ENCODE results near the gene CDK5RAP3. TPM values are rescaled to one million over a fixed set of nuclear protein-coding genes. Genes with fewer than 3 reads are reported as not detected.

CDK5RAP3 gene
- total RNA-seq, 1 donor from 2014 or later: 192 TPM

DNA sequence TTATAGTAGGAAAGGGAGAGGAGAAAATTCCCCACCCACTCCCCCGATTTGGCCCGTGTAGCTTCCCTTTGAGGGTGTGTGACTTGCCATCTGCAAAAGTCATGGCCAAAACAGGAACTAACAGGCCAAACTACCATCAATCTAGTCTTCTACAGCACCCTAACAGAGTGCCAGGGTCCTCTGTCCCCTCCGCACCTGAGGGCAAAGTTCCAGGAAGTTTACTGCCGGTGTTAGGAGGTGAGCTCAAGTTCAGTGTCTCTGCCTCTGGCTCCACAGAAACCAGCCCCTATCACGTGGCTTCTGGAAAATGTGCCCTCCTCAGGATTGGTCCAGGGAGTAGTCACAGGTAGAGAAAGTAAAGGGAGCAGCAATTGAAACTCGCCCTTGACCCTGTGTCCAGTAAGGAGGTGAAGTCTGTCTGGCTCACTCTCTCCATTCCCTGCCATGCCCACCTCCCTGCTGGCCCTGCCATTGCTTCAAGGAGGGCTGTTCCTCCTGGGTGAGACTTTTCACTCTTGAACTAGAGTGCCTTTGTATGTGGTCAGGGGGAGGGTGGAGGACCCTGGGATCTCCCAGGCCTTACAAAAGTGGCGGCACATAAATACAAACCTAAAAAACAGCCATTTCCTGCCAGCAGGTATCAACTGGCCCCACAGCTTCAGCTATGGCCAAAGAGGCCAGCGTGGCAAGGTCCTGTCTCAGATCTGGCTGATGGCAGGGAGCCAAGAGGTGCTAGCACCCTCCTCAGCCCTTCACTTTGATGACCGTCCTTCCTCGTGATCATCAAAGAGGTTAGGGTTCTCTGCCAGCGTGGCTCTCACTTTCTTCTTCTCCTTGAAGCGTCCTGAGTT, 18.5 kb upstream of the CDK5RAP3 start:
- Mint-ChIP-seq H3K9me3 (no peaks in the 10 kb centered on the region), H3K27me3 (ENCODE audit: low read depth) (no peaks in the 10 kb centered on the region), H3K4me1 (ENCODE audit: low read depth) (peaks cover 13% of the 10 kb centered on the region), H3K36me3 (ENCODE audit: low read depth) (peaks cover 14% of the 10 kb centered on the region), H3K27ac (no peak overlapping the region), H3K4me3 (ENCODE audit: low read depth) (no peak overlapping the region)
- intact Hi-C loops (cut with micrococcal nuclease): no loop called here
- no peak for DNase-seq (ENCODE audit: low spot score)

DNA sequence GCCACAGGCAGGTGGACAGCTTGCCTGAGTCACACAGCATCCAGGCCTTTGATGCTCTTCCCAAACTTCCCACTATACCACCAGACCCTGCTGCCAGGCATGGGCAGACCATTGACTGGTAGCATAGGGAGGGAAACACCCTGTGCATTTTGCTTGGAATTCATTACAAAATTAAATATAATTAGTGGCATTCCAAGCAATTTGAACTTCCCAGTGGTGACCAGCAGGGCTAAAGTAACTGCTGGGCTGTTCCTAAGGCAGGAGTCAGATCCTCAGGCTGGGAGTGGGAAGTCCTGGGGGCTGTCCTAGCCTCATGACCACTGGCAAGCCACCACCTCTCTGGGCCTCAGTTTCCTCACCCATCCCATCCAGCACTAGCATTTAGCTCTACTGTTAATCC, 17.0 kb upstream of the CDK5RAP3 start:
- Mint-ChIP-seq H3K4me1 (ENCODE audit: low read depth) (peaks cover 11% of the 10 kb centered on the region), H3K36me3 (ENCODE audit: low read depth) (peaks cover 4% of the 10 kb centered on the region), H3K27me3 (ENCODE audit: low read depth) (no peaks in the 10 kb centered on the region), H3K4me3 (ENCODE audit: low read depth) (no peak overlapping the region), H3K9me3 (no peaks in the 10 kb centered on the region), H3K27ac (no peak overlapping the region)
- DNase-seq (ENCODE audit: low spot score): no peak
- intact Hi-C loops (cut with micrococcal nuclease): no loop called here

DNA sequence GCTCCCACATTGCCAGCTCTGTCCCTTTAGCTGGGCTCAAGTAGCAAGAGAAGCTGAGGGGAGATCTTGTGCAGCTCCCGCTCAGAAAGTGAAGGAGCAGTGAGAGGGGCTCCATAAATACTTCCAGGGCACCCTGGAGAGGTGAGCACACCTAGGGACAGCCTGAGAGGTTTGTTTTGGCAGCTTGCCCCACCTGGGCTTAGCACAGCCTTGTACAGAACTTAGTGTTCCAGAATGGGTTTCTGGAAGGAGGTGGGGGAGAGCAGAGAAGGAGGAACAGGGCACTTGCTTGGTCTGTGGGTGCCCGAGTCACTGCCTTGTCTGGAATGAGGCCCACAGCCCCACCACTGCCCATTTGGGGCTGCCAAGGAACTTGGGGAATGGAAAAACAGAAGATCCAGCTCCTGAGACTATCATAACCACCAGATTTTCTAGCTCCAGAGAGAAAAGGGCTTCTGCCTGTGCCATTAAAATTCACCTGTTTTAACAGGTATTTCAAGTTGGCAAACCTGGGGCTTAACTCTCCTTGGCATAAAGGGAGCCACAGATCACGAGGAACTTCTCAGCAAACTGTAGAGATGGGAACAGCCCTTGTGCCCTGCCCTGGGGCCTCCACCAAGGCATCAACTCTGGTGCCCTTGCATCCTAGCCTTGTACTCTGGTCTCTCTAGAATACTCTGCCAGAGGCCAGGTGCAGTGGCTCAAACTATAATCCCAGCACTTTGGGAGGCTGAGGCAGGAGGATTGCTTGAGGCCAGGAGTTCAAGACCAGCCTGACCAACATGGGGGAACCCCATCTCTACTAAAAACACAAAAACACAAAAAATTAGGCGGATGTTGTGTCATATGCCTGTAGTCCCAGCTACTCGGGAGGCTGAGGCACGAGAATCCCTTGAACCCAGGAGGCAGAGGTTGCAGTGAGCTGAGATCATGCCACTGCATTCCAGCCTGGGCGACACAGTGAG, 15.1 kb upstream of the CDK5RAP3 start:
- Mint-ChIP-seq H3K4me3 (ENCODE audit: low read depth) (no peak overlapping the region), H3K36me3 (ENCODE audit: low read depth) (no peaks in the 10 kb centered on the region), H3K27me3 (ENCODE audit: low read depth) (no peaks in the 10 kb centered on the region), H3K27ac (no peak overlapping the region), H3K9me3 (no peaks in the 10 kb centered on the region), H3K4me1 (ENCODE audit: low read depth) (no peaks in the 10 kb centered on the region)
- intact Hi-C loops (cut with micrococcal nuclease): no loop called here
- DNase-seq (ENCODE audit: low spot score): no peak

DNA sequence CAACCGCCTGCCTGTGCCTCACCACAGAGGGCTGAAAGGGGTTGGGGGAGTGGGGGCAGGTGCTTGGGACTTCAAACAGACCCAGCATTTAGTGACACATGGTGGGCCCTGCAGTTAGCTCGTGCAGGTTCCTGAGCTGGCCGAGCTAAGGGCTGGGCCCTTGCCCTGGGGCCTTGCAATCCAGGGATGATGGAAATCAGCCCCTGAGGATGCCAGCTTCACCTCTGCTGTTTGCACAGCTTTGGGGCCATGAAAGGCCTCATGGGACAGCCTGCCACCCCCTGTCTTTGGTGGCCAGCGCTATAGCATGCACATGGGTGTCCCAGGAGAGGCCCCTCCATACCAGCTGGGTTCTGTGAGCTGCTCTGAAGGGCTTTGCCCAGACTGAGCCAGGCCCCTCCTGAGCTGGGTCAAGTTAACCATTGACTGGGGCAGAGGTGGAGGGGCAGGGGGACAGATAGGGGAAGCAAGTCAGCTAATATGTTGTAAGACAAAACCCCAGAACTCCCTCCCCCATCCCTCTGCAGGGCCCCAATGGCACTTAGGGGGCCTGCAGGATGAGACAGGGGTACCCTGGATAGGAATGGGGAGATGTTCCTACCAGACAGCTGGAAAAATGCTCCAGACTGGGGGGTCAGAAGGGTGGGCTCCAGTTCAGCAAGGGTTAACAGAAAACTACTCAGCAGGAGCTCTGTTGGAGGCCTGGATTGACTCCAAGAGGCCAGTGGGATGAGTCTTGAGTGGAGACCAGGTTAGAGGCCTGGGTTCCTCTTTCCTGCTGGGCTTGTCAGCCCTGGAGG, 13.9 kb upstream of the CDK5RAP3 start:
- Mint-ChIP-seq H3K27ac (no peak overlapping the region), H3K27me3 (ENCODE audit: low read depth) (no peaks in the 10 kb centered on the region), H3K36me3 (ENCODE audit: low read depth) (no peaks in the 10 kb centered on the region), H3K4me1 (ENCODE audit: low read depth) (no peaks in the 10 kb centered on the region), H3K9me3 (no peaks in the 10 kb centered on the region), H3K4me3 (ENCODE audit: low read depth) (no peak overlapping the region)
- no peak for DNase-seq (ENCODE audit: low spot score)
- intact Hi-C loops (cut with micrococcal nuclease): no loop called here

DNA sequence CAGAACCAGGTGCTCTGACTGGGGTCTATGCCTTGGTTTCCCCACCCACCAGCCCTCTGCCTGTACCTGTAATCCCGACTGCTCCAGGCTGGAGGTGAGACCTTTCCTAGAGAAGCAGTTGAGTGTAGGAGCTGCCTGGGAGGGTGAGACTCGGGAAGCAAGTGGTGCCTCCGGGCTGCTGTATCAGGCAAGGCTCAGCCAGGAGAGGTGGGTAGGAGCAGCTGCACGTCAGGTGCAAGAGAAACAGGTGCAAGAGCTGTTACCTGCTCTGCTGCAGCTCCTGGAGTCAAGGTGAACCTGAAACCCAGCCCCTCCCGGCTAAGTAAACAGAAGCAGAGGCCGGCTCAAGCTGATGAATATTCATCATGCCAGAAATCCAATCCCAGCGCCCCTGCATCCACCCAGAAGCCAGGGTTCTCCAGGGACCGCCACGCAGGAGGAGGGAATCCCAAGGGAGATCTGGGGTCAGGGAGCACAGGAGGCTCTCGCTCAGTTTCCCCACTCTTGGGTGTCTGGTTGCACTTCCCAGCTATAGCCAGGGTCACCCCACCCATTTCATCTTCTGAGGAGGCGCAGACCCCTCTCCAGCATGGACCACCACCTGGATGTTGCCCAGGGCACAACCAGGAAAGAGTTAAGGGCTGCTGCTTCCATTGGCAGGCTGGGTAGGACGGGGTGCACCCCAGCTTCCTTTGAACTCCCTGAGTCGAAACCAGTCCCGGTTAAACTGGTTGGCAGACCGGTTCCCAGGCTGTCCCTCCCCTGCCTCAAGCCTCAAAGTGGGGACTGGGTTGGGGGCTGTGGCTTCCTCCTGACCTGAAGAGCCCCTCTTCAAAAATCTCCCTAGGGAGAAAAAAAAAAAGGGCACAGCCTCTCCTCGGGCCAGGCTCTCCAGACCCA, 13.1 kb upstream of the CDK5RAP3 start, which contains the start of gene PRR15L:
Gene PRR15L (minus strand): TSS at position 293 of the 900 bp plus-strand sequence. CDS start 4,649 bp downstream, outside the sequence.
- Mint-ChIP-seq H3K36me3 (ENCODE audit: low read depth) (no peaks in the 10 kb centered on the region), H3K27me3 (ENCODE audit: low read depth) (no peaks in the 10 kb centered on the region), H3K4me1 (ENCODE audit: low read depth) (no peaks in the 10 kb centered on the region), H3K4me3 (ENCODE audit: low read depth) (no peak within 1 kb of the TSS), H3K27ac (no peak within 1 kb of the TSS), H3K9me3 (no peaks in the 10 kb centered on the region)
- intact Hi-C loops (cut with micrococcal nuclease): no loop called here
- DNase-seq (ENCODE audit: low spot score): no peak

DNA sequence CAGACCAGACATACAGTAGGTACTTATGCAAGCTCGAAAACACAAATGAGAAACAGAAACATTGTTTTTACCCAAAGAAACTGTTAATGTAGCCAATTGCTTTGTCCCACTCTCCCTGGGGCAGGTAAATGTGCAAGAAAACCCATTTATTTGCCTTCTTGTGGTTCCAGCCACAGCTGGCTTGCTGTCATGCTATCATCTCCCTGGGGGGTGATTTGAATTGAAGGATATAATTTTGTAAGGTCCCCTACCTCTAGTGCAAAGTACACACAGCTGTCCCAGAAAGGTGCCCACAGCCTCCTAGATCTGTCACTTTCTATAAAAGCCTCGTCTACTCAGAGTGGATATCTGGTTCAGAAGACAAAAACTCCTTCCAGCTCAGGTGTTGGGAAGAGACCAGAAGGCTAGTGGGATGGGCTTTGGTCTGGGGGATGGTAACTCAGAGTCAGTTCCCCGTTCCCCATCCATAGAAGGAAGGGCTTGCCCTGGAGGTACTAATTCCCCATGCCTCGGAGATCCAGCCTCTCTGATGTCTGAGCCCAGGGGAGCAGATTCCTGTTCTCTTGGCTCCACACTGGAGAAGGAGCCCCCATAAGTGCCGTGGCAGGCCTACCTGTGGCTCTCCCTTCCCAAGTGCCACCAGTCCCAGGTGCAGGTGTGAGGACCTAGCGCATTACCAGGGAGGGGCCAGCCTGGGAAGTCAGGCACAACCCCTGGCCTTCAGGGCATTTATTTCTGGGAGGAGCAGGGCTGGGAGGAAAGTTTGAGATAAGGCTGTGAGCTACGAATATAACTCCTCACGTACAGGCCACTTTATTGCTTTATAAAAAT, 10.9 kb upstream of the CDK5RAP3 start:
- intact Hi-C loops (cut with micrococcal nuclease): no loop called here
- H3K9me3 Mint-ChIP-seq: no peaks in the 10 kb centered on the region
- H3K27ac Mint-ChIP-seq: no peak overlapping the region
- H3K4me3 Mint-ChIP-seq (ENCODE audit: low read depth): no peak overlapping the region
- no peak for DNase-seq (ENCODE audit: low spot score)
- H3K4me1 Mint-ChIP-seq (ENCODE audit: low read depth): no peaks in the 10 kb centered on the region
- H3K36me3 Mint-ChIP-seq (ENCODE audit: low read depth): no peaks in the 10 kb centered on the region
- no peaks in the 10 kb centered on the region for H3K27me3 Mint-ChIP-seq (ENCODE audit: low read depth)

DNA sequence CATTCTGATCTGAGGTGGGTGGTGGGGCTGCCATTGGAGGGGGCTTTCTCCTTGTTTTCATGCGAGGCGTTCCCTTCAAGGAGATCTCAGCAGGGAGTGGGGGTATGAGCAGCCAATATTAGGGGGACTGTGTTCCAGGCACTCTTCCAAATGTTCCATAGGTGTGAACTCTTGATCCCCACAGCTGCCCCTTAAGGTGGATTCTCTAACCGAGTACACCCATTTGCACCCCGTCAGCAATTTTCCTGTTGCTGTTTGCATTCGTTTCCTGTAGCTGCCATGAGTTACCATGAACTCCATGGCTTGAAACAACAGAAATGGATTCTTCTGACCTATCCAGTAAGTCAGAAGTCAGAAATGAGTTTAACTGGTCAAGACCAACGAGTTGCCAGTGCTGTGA, 9.5 kb upstream of the CDK5RAP3 start:
- intact Hi-C loops (cut with micrococcal nuclease): no loop called here
- no peaks in the 10 kb centered on the region for H3K4me1 Mint-ChIP-seq (ENCODE audit: low read depth)
- H3K27me3 Mint-ChIP-seq (ENCODE audit: low read depth): peaks cover 1% of the 10 kb centered on the region
- H3K27ac Mint-ChIP-seq: no peak overlapping the region
- no peaks in the 10 kb centered on the region for H3K9me3 Mint-ChIP-seq
- DNase-seq (ENCODE audit: low spot score): no peak
- no peak overlapping the region for H3K4me3 Mint-ChIP-seq (ENCODE audit: low read depth)
- H3K36me3 Mint-ChIP-seq (ENCODE audit: low read depth): no peaks in the 10 kb centered on the region

DNA sequence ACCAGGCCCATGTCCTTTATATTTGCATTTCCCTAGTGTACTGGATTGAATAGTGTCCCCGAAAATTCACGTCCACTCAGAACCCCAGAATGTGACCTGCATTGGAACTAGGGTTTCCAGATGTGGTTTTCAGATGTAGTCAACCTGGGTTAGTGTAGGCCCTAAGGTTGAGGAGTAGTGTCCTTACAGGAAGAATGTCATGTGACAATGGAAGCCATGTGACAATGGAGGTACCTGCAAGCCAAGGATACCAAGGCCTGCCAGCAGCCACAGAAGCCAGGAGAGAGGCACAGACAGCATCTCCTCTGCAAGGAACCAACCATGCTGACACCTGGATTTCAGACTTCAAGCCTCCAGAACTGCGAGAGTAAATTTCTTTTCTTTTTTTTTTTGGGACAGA, 8.0 kb upstream of the CDK5RAP3 start:
- DNase-seq (ENCODE audit: low spot score): no peak
- intact Hi-C loops (cut with micrococcal nuclease): no loop called here
- no peak overlapping the region for H3K4me3 Mint-ChIP-seq (ENCODE audit: low read depth)
- H3K27ac Mint-ChIP-seq: no peak overlapping the region
- no peaks in the 10 kb centered on the region for H3K4me1 Mint-ChIP-seq (ENCODE audit: low read depth)
- peaks cover 1% of the 10 kb centered on the region for H3K27me3 Mint-ChIP-seq (ENCODE audit: low read depth)
- no peaks in the 10 kb centered on the region for H3K9me3 Mint-ChIP-seq
- H3K36me3 Mint-ChIP-seq (ENCODE audit: low read depth): no peaks in the 10 kb centered on the region

DNA sequence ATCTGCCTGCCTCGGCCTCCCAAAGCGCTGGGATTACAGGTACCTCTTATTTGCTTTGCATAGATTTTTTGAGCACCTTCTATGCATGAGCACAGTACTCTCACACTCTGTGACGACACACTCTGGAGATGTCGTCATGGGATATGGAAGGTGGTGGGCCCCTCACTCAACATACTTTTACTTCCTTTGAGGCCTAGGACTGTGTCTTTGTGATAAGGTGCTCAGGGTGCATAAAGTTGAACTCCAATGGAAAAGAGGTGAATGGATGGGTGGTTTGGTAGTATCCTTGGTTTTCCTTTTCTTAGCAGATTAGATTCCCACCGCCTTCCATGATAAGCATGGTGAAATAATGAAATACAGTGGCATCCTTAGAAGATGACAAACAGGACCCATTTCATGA, 6.1 kb upstream of the CDK5RAP3 start:
- intact Hi-C loops (cut with micrococcal nuclease): no loop called here
- Mint-ChIP-seq H3K4me3 (ENCODE audit: low read depth) (no peak overlapping the region), H3K27me3 (ENCODE audit: low read depth) (peaks cover 1% of the 10 kb centered on the region), H3K4me1 (ENCODE audit: low read depth) (peaks cover 2% of the 10 kb centered on the region), H3K36me3 (ENCODE audit: low read depth) (no peaks in the 10 kb centered on the region), H3K9me3 (no peaks in the 10 kb centered on the region), H3K27ac (no peak overlapping the region)
- no peak for DNase-seq (ENCODE audit: low spot score)

DNA sequence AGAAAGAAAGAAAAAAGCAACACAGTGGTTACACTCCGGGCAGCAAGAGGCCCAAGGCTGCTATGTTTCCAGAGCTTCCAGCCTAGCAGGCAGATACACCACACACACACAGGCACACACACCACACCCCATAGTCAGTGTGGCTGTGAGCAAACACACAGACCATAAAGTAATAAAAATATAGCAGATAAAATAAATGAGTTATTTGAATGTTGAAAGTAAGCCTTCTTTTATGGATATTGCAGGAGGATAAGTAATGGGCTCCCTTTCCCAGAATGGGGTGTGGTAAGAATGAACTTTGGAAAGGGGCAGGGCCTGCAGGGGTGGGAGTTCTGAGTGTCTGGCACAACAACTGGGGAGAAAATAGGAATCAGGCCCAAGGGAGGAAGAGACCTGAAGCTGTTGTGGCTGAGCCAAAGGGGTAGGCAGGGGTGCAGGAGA, 4.8 kb upstream of the CDK5RAP3 start:
- Mint-ChIP-seq H3K27ac (no peak overlapping the region), H3K9me3 (no peaks in the 10 kb centered on the region), H3K4me3 (ENCODE audit: low read depth) (no peak overlapping the region), H3K27me3 (ENCODE audit: low read depth) (peaks cover 1% of the 10 kb centered on the region), H3K36me3 (ENCODE audit: low read depth) (no peaks in the 10 kb centered on the region), H3K4me1 (ENCODE audit: low read depth) (peaks cover 10% of the 10 kb centered on the region)
- intact Hi-C loops (cut with micrococcal nuclease): no loop called here
- no peak for DNase-seq (ENCODE audit: low spot score)

DNA sequence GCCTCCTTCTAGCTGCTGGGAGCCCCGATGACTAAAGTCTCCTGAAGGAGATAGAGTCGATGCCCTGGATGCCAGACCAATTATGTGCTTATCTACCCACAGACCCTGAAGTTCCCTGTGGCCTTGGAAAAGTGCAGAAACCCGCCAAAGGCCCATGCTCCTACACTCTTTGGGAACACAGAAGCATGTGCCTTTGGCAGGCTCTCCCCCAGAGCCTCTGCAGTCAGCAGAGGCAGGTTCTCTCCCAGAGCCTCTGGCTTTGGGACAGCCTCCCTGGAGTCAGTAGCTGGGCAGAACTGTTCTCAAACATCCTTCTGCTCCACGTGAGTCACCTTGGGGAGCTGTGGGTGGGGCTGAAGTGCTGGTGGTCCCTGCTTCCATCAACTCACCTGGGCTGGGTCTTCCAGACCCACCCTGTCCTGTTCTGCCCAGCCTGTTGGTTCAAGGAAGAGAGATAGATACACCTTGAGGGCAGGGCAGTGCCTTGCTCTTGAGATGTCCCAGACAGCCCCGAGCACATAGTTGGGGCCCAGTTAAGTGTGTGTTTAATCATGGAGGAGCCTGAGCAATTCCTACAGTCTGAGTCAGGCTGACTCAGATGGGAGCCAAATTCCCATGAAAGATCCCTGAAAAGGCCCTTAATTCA, 3.2 kb upstream of the CDK5RAP3 start:
- no peak overlapping the region for H3K4me3 Mint-ChIP-seq (ENCODE audit: low read depth)

More for the DNA sequence above, 3.2 kb upstream of the CDK5RAP3 start:
- no peak for DNase-seq (ENCODE audit: low spot score)
- intact Hi-C loops (cut with micrococcal nuclease): no loop called here
- H3K4me1 Mint-ChIP-seq (ENCODE audit: low read depth): peaks cover 17% of the 10 kb centered on the region
- no peaks in the 10 kb centered on the region for H3K9me3 Mint-ChIP-seq
- H3K27ac Mint-ChIP-seq: no peak overlapping the region
- H3K36me3 Mint-ChIP-seq (ENCODE audit: low read depth): no peaks in the 10 kb centered on the region
- peaks cover 1% of the 10 kb centered on the region for H3K27me3 Mint-ChIP-seq (ENCODE audit: low read depth)

All from activated T-helper 2 cell treated with anti-CD3 and anti-CD28 coated beads, Interferon-gamma antibody, Interleukin-2, Interleukin-4, amounts not matched to agents 10 μg/mL and 5 μg/mL and 100 μg/mL, durations not matched to agents 14 hours and 24 hours and 36 hours (primary cell).